Endodermal cell (in vitro differentiated cells): ENCODE results near the gene CHD6. TPM values are rescaled to one million over a fixed set of nuclear protein-coding genes. Genes with fewer than 3 reads are reported as not detected.

Experiments used
- DNase-seq: peaks from one replicate; pipeline ENCODE4 v3.0.0-alpha.2; 2017
- H3K27ac ChIP-seq: 2 replicates; pipeline ENCODE4 v1.5.1; 2013; ENCODE audit warnings: mild to moderate bottlenecking, low read depth, low read length, moderate library complexity
- H3K27me3 ChIP-seq: 2 replicates; pipeline ENCODE4 v1.6.1; 2013; ENCODE audit warnings: mild to moderate bottlenecking, low read length, moderate library complexity; ENCODE audit not compliant: insufficient read depth, control insufficient read depth, poor library complexity, severe bottlenecking
- H3K36me3 ChIP-seq: 2 replicates; pipeline ENCODE4 v1.7.0; 2013; ENCODE audit warnings: mild to moderate bottlenecking, low read length, moderate library complexity; ENCODE audit not compliant: control insufficient read depth, insufficient read depth
- H3K4me1 ChIP-seq: one replicate; pipeline ENCODE4 v1.7.0; 2013; ENCODE audit warnings: low read length; ENCODE audit not compliant: control insufficient read depth, insufficient read depth
- H3K4me3 ChIP-seq: 2 replicates; pipeline ENCODE4 v1.5.1; 2013; ENCODE audit warnings: mild to moderate bottlenecking, low read length, moderate library complexity
- H3K9ac ChIP-seq: 2 replicates; pipeline ENCODE4 v1.6.1; 2013; ENCODE audit warnings: mild to moderate bottlenecking, low read length, moderate library complexity; ENCODE audit not compliant: poor library complexity, severe bottlenecking; ENCODE audit errors: extremely low read depth
- H3K9me3 ChIP-seq: 2 replicates; pipeline ENCODE4 v1.6.1; 2013; ENCODE audit warnings: mild to moderate bottlenecking, low read length, moderate library complexity; ENCODE audit not compliant: control insufficient read depth
- H3K27ac Mint-ChIP-seq: 2 replicates; pipeline ENCODE4 v1.8.0; 2020; ENCODE audit warnings: mixed read lengths
- H3K27me3 Mint-ChIP-seq: 2 replicates; pipeline ENCODE4 v1.8.0; 2021; ENCODE audit warnings: mild to moderate bottlenecking, mixed read lengths; ENCODE audit not compliant: insufficient read depth
- H3K36me3 Mint-ChIP-seq: 2 replicates; pipeline ENCODE4 v1.8.0; 2020; ENCODE audit warnings: low read depth, mixed read lengths
- H3K4me1 Mint-ChIP-seq: 2 replicates; pipeline ENCODE4 v1.8.0; 2020; ENCODE audit warnings: mixed read lengths
- H3K4me3 Mint-ChIP-seq: 2 replicates; pipeline ENCODE4 v1.8.0; 2020; ENCODE audit warnings: mild to moderate bottlenecking, moderate library complexity, mixed read lengths
- H3K9me3 Mint-ChIP-seq: 2 replicates; pipeline ENCODE4 v1.8.0; 2020; ENCODE audit warnings: mild to moderate bottlenecking, mixed read lengths
- WGBS, 2 experiments: methylation state at CpG; one replicate each; pipeline versions ENCODE4 v1.1.5 to v1.1.7; 2013; ENCODE audit warnings: missing lambda C conversion rate in 2 of 2, mixed read lengths in 1 of 2; ENCODE audit not compliant: insufficient coverage in 1 of 2, insufficient read length in 1 of 2; 5-methylcytosine and 5-hydroxymethylcytosine counted together
- total RNA-seq, 2 donors: library from RNA; stranded (reverse); fragmentation: NEBNext Ultra II Directional in 1 of 2; extraction: Animal tissue kit (Norgen Biotek cat#: 25700) in 1 of 2; gene quantifications; 2 replicates in 1 of 2; 3 replicates in 1 of 2; pipeline ENCODE4 v1.2.1, GENCODE V29; 2021
- TF ChIP-seq, protein P1 (sequence below): fragments of 200-600 bp; sonication (generic); conservative IDR thresholded peaks from 2 replicates; pipeline ENCODE4 v1.5.0; 2021; ENCODE audit warnings: antibody characterized with exemption, mild to moderate bottlenecking

CHD6 gene
- total RNA-seq, 2 donors from 2014 or later, result 82.5 to 107 TPM

DNA sequence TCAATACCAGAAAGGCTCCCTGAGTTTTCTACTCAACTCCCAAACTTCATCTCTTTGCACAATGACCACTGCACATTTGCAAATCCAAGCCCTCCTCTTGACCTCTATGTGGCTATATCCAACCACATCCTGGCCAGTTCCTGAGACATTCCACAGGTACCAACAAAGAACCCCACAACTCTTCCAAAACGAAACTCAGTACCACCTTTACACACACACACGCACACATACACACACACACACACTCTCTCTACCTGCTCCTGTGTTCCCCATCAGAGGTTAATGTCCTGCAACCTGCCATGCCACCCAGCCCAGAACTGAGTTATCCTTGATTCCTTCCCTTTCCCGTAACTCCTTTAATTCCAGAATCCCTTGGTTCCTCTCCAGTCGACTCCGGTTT, 58.5 kb downstream of the CHD6 start:
- no peak overlapping the region for H3K4me3 ChIP-seq
- DNase-seq, result no peak
- Mint-ChIP-seq H3K27me3 (no peaks in the 10 kb centered on the region), H3K4me1 (peaks cover 23% of the 10 kb centered on the region), H3K9me3 (peaks cover 16% of the 10 kb centered on the region), H3K27ac (no peak overlapping the region), H3K4me3 (no peak overlapping the region), H3K36me3 (peaks cover 21% of the 10 kb centered on the region)
- peaks cover 2% of the 10 kb centered on the region for H3K4me1 ChIP-seq
- H3K27ac ChIP-seq, result no peak overlapping the region
- no peaks in the 10 kb centered on the region for H3K27me3 ChIP-seq
- no peak overlapping the region for H3K9ac ChIP-seq
- peaks cover 22% of the 10 kb centered on the region for H3K9me3 ChIP-seq
- H3K36me3 ChIP-seq, result peaks cover 21% of the 10 kb centered on the region
- TF ChIP-seq, protein P1, sequence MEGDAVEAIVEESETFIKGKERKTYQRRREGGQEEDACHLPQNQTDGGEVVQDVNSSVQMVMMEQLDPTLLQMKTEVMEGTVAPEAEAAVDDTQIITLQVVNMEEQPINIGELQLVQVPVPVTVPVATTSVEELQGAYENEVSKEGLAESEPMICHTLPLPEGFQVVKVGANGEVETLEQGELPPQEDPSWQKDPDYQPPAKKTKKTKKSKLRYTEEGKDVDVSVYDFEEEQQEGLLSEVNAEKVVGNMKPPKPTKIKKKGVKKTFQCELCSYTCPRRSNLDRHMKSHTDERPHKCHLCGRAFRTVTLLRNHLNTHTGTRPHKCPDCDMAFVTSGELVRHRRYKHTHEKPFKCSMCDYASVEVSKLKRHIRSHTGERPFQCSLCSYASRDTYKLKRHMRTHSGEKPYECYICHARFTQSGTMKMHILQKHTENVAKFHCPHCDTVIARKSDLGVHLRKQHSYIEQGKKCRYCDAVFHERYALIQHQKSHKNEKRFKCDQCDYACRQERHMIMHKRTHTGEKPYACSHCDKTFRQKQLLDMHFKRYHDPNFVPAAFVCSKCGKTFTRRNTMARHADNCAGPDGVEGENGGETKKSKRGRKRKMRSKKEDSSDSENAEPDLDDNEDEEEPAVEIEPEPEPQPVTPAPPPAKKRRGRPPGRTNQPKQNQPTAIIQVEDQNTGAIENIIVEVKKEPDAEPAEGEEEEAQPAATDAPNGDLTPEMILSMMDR, result no peak
- 85 to 93% methylated on average over 4 to 5 of the region's 5 CpGs for WGBS, 2 experiments

DNA sequence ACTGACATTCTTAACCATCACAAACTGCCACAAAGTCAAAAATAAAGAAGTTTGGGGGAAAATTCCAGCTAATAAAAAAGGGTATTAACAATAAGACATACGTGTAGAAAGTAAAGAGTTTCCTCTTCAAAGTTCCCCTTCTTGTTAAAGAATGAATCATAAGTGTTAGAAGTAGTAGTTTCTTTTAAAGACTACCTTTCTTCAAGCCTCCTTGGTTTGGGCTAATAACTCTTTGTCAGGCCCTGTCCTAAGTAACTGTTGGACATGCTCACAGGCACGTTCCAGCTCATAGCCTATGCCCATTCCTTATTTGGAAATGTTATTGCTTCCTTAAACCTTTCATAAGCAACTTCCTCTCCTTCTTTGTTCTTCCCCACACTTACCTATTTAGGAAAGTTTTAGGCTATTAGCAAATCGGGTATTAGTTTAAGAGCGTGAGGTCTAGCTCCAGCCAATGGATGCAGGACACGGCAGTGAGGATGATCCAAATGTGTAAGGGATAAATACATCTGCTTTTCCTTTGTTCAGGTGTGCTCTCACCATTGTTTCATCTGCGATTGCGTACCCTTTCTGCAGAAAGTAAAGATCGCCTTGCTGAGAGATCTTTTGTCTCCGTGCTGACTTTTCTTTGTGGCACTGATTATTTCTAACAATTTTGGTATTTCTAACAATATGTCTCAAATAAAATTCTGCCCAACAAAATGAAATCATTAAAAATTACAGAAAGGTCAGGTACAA, 64.9 kb downstream of the CHD6 start:
- H3K4me1 Mint-ChIP-seq, result peaks cover 13% of the 10 kb centered on the region
- no peaks in the 10 kb centered on the region for H3K4me1 ChIP-seq
- H3K4me3 ChIP-seq, result peak overlapping the region; percentile 50
- TF ChIP-seq, protein P1, result no peak
- no peak overlapping the region for H3K27ac ChIP-seq
- peaks cover 40% of the 10 kb centered on the region for H3K9me3 Mint-ChIP-seq
- no peak overlapping the region for H3K27ac Mint-ChIP-seq
- H3K27me3 Mint-ChIP-seq, result no peaks in the 10 kb centered on the region
- H3K36me3 ChIP-seq, result peaks cover 30% of the 10 kb centered on the region
- H3K27me3 ChIP-seq, result no peaks in the 10 kb centered on the region
- no peak overlapping the region for H3K4me3 Mint-ChIP-seq
- WGBS, 2 experiments, result 97 to 98% methylated on average over 9 of the region's 9 CpGs
- H3K9ac ChIP-seq, result no peak overlapping the region
- no peak for DNase-seq
- peaks cover 57% of the 10 kb centered on the region for H3K36me3 Mint-ChIP-seq
- peaks cover 47% of the 10 kb centered on the region for H3K9me3 ChIP-seq

GRCh38 chr20:41552295-41553068, 65.7 kb downstream of the CHD6 start:
- H3K4me1 ChIP-seq, result no peaks in the 10 kb centered on the region
- H3K27ac Mint-ChIP-seq, result no peak overlapping the region
- peaks cover 38% of the 10 kb centered on the region for H3K9me3 ChIP-seq
- no peak for DNase-seq
- no peaks in the 10 kb centered on the region for H3K27me3 Mint-ChIP-seq
- H3K36me3 Mint-ChIP-seq, result peaks cover 61% of the 10 kb centered on the region
- no peak overlapping the region for H3K9ac ChIP-seq
- TF ChIP-seq, protein P1, result no peak
- H3K27ac ChIP-seq, result no peak overlapping the region
- H3K4me3 Mint-ChIP-seq, result no peak overlapping the region
- no peak overlapping the region for H3K4me3 ChIP-seq
- no peaks in the 10 kb centered on the region for H3K27me3 ChIP-seq
- peaks cover 14% of the 10 kb centered on the region for H3K4me1 Mint-ChIP-seq
- H3K9me3 Mint-ChIP-seq, result peaks cover 40% of the 10 kb centered on the region
- WGBS, 2 experiments, result 90 to 96% methylated on average over 2 to 5 of the region's 5 CpGs
- H3K36me3 ChIP-seq, result peaks cover 30% of the 10 kb centered on the region
